HUDEP-2 (cell line): ENCODE measurements around the gene MRPL38.

Source experiments
- DNase-seq, 76 experiments: peaks; one replicate each; lab custom pipeline; 2025; ENCODE audit not compliant: unreplicated experiment in 76 of 76; lab: John Stamatoyannopoulos, UW

Gene MRPL38

DNA sequence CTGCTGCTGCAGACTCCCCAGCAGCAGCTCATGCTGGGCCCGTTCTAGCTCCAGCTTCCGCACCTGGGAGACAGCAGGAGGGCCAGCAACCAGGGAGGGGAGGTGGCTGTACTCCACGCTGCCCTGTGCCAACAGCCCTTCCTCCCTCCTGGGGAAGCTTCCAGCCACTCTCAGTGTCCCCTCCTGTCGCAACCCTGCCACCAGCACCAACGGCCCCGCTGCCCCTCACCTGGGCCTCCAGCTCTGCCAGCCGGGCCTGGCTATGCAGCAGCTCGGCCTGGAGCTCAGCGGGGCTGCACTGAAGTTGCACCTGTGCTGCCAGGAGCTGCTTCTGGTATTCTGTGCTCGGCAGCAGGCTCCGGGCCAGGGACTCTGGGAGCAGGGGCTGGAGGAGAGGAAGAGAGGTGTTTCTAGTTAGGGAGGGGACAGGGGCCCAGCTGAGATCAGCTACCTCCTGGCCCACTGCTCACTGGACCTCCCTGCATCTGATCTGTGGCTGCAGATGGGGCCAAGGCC, 15.4 kb upstream of the MRPL38 start:
- DNase-seq: no peak

DNA sequence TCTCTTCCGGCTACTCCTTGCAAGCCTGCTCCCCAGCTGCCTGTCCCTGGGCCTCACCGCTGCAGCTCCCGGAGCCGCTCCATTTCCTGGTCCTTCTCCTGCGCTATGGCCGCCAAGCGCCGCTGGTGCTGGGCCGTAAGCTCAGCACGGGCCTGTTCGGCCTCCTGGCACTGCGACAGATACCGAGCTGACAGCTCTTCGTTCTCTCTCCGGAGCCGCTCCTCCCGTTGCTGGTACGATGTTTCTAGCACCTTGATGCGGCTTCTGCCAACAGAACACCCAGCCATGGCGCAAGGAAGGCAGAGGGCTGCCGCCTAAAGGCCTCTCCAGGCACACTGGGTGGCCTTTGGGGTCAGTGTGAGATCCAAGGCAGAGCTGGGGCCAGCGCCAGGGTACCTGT, 14.9 kb upstream of the MRPL38 start:
- DNase-seq: no peak

DNA sequence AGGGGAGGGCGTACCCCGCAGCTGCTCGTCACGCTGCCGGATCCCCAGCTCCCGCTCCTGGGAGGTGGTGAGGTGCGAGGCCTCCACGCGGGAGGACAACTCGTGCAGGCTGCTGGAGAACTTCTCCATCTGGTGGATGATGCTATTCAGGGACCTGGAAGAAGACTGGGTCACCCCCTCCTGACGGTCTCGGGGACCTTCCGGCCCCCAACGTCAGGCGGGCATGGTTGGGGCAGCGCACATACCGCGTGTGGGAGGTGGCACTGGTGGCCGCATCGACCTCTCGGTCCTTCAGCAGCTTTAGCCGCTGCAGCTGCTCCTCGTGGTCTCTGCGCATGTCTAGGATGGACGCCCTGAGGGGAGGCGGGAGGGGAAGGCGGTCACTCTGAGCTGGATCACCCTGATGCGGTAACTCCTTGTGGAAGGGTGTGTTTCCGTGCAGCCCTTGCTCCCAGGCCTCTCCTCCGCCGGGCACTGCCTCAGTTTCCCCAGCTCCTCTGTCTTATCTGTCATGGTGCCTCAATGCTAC, 13.3 kb upstream of the MRPL38 start:
- no peak for DNase-seq

DNA sequence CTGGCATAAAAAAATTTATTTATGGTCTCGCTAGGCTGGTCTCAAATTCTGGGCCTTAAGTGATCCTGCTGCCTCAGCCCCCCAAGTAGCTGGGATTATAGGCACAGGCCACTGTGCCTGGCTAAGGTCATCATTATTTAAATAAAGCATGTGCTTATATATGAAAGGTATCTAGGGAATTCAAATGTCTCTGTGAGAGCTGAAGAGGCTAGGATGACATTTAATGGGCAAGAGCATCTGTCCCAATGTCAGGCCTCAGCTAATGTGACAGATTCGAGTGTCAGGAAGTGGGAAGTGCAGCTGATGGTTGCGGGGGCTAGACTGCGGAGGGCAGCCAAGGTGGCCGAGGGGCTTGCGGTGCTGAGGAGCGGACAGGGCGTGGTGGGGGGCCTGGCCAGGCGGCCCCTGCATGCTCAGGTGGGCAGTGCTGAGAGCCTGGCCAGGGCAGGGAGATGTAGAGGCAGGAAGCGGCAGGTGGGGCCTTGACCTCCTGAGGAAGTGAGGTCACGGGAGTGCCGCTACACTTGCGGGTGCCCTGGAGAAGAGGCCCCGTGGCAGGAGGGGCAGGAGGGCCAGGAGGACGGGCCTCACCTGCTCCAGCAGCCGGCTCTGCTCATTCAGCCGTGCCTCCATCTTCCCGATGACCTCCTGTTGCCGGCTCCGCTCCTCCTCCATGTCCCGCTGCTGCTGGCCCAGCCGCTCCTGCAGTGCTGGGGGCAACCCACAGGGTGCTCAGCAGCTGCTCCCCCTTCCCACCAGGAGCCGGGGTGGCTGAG, 12.6 kb upstream of the MRPL38 start:
- no peak for DNase-seq

DNA sequence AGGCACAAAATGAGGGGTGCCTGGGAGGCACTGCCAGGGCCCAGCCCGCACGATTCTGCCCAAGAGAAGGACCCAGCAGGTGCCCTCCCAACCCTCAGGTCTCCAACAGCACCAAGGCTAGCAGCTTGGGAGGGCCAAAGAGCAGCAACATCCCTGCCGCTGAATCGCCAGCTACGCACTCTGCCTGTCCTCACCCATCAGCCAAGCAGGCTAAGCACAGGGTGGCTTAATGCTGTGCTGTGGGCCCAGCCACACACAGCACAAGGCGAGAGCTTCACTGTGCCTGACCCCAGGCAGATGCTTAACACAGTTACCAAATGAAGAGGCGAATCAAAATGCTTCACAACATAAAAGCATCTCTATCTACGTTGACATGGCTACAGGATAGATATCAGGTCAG, 10.6 kb upstream of the MRPL38 start:
- DNase-seq: no peak

DNA sequence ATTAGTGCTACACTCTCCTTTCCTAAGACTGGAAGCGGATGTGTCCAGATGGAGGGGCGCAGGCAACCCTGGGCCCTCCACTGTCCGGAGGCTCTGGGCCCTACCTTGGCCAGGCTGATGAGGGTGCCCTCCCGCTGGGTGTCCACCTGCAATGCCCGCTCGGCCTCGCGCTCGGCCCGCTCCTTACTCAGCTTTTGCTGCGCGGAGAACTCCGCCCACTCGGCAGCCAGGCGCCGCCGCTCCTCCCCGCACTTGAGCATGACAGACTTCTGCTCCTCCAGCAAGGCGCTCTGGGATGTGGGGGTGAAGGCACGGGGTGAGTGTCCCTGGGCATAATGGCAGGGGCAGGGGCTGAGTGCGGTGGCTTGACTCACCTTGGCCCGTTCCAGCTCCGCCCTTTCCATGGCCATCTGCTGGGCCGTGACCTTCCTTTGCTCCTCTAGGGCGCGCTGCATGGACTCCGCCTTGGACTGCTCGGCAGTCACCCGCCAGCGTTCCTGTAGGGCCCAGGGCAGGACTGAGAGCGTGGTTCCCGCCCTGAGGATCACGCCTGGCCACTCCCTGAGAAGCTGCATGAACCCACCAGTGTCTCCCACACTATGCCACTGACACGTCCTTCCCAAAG, 10.1 kb upstream of the MRPL38 start:
- DNase-seq: no peak

DNA sequence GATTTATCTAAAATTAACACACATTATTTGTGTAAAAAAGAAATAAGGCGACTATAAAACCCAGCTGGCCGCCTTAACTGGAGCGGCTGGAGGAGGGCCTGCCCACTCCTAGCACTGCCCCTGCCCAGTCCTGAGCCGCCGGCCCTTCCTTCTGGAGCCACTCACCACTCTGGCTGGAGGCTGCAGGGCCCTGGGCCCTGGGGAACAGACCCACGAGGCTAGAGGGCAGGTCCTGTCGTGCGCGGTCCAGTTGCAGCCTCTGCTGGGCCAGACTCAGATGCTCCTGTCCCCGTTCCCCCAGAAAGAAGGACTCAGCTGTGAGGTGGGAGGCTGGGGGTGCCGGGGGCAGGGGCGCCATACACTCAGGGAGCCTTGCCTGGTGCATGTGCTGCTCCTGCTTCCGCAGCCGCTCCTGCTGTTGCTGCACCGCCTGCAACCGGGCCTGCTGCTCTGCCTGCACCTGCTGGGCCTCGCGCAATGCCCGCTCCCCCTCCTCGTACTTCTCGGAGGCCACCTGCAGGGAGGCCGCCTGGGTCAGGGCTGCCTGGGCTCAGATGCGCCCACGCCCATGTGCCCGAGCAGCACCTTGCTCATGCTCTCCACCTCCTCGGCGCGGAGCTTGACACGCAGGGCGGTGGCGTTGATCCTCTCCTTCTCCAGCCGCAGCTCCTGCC, 9.0 kb upstream of the MRPL38 start:
- no peak for DNase-seq

DNA sequence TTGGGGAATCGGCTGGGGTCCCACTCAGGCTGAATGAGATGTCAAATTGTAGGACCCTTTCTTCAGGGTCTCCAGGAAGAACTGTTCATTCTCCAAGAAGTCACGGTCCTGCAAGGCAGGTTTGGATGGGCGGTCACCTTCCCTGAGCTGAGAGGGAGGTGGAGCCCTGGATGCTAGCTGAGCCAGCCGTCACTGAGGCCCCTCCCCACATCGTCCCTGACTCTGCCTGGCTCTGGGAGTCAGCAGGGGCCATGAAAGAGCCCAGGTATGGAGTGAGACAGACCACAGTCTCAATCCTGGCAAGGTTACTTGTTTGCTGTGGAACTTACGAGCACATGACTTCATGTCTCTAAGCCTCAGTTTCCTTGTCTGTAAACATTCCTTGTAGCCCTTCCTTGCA, 6.0 kb upstream of the MRPL38 start:
- DNase-seq: no peak

DNA sequence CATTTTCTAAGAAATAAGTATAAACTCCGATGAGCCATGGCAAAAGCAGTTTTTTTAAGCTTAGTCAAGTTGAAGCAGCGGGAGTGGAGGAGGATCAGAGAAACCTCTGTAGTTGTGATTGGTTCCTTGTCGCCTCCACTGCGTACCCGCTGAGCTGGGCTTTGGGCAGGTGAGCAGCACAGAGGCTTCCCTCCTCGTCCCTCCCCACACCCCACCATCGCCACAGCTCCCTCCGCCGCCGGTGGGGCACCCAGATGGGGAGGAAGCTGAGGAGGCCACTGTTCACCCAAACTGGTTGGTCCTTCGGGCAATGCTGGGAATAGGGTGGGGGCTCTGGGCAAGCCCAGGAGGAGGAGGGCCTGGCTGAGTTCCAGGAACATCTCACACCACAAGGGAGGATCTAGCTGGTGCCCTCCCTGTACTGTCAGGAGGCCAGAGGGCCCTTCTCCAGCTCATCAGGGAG, 5.2 kb upstream of the MRPL38 start:
- peak in 68 of 76 experiments; percentile 13 to 83 (median 56) for DNase-seq

DNA sequence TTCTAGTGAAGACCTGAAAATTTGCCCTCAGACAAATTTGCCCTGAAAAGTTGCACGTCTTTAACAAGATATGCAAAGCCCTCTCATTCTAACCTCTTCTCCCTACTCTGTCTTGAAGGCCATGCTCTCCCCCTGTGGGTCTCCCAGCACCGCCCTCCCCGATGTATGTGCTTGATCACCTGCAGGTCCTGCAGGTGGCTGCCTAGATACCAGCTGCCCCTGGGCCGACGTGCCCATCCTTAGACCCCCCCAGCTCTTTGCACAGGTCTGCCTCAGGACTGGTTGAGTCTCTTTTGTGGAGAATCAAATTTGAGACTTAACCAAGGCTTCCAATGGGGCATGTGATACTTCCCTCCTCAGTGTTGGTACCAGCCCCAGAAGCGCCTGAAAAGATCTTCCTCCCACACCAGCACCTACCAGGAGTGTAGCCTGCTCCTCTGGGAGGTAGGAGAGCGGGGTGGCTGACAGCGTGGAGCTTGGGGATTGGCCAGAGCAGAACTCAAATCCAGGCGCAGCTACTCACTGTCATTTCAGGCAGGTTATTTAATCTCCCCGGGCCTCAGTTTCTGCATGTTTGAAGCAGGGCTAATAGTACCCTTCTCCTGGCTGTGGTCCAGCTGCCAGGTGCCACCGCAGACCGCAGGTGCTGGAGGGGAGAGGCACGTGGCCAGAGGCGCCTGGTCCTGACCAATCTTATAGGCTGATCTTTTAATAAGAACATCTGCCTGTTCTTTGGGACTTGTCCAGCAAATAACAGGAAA, 4.5 kb upstream of the MRPL38 start:
- DNase-seq: peak in 1 of 76 experiments; percentile 13

DNA sequence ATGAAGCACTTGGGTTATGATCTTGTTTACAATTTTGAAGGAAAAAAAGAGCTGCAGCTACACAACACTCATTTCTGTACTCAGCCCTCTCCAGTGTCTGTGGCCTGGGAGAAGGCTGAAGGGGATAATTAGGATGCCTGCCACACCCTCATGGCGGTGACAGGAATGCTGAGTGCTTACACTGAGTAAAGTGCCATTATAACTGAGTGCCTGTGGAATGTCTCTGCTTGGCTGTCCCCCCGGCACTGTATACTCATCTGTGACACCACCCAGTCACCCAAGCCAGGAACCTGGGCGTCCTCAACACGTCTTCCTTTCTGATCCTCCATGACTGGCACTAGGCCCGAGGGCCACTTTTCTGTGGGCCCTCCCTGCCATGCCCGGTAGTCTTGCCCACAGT, 3.5 kb upstream of the MRPL38 start:
- no peak for DNase-seq

DNA sequence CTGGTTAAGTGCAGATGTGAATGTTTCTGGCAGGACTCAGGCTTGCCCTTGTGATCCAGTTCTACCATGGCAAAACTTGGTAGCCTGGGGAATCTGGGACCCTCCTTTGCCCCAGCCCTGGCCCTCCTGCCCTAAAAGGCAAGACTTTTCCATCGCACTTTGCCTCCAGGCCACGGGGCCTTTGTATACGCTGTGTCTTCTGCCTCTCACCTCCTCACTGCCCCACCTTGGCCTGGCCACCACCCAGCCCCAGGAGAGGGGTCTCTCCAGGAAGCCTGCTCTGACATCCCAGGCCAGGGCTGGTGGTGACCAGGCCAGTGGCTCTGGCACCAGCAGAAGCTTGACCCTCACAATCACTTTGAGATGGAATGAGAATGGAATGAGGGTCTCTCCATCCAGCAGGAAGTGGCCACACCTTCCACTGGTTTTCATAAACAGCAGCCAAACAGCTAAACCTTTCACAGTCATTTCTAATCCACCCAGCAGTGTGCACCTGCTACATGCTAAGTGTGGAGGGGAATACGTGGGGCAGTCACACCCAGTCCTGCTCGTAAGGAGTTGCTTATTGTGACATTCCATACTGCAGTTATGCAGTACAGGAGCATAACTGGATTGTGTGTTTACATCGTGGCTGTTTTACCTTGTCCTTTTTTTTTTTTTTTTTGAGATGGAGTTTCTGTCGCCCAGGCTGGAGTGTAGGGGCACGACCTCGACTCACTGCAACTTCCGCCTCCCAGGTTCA, 1.6 kb upstream of the MRPL38 start:
- no peak for DNase-seq

DNA sequence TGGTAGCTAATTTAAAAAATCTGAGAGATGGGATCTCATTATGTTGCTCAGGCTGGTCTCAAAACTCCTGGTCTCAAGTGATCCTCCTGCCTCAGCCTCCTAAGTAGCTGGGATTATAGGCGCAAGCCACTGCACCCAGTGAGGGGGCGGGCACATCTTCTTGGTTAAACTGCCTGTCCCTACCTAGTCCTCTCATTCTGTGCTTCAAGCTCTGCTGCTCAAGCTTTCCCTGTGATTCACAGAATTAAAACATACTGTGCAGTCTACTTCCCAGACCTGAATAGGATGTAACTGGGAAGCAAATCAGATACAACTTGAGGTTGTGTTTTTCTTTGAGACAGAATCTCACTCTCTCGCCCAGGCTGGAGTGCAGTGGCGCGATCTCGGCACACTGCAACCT, 2.3 kb downstream of the MRPL38 start:
- DNase-seq: no peak

DNA sequence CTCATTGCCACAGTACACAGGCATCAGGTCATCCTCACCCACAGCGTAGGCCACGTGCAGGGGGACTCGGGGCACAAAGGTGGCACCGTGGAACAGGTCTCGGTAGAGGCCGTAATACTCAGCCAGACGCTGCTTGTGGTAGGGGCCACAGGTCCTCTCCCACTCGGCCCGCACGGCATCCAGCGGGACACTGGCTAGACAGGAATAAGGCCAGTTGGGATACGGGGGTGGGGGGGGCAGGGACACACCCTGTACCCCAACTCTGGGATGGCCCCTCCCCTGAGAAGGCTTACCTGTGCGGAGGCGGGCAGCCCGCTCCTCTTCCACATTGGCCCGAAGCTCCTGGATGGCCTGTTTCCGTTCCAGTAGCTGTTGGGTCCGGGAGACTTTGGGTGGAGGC, 3.0 kb downstream of the MRPL38 start:
- no peak for DNase-seq

DNA sequence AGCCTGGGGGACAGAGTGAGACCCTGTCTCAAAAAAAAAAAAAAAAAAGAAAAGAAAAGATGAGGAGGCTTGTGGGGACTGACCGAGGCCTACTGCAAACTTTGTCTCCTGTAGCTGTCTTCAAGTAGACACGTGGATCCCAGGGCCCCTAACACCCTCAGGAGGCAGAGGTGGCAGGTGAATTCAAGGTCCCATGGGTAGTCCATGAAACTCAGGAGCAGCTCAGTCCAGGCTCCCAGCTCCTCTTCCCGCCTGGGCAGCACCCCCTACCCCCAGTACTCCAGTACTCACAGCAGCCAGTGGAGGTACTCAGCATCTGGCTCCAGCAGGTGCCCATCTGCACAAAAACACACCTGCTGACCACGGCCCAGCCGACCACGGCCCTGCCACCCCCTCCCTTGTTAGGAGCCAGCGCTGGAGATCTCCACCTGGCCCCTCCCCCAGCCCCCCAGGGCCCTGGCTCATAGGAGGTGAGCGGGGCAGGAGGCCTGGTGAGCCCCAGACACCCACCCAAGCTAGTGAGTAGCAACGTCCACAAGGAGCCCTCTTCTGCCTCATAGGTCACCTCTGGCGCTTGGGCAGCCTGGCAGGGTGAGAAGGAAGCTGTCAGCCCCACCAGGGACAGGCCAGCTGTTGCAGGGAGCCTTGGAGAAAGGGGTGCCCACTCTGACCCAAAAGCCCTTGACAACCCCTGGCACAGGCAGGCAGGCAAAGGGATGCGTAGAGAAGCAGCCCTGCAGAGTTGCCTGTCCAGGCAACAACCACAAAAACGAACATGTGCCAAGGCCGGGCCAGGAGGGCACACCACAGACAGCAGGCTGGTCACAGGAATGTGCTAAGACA, 3.8 kb downstream of the MRPL38 start:
- no peak for DNase-seq

DNA sequence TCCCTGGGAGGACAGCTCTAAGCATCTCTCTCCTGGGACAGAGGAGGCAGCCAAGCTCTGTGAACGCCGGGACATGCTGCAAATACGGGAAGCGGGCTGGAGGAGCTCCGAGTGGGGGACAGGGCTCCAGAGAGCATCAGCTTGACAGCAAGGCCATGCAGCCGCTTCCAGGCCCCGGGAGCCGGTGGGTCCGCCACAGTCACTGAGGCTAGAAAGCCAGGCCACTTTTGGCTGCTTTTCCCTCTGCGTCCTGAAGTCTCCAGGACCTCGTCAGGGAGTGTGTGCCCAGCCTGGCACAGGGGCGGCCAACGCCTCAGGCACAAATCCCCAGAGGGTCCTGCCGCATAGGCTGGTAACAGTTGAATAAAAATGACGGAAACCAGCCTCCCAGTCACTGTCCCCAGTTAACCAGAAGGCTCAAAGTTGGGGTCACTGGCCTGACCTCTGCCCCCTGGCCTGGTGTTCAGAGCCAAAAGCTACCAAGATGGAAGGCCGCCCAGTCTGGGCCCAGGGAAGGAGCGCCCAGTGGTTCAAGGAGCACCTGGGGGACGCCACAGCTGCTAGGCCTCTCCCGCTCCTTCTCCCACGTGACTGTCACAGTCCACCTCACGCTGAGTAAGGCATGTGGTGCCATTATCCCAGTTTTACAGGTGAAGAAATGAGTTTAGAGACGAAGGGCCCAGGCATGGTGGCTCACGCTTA, 4.8 kb downstream of the MRPL38 start:
- DNase-seq: no peak

DNA sequence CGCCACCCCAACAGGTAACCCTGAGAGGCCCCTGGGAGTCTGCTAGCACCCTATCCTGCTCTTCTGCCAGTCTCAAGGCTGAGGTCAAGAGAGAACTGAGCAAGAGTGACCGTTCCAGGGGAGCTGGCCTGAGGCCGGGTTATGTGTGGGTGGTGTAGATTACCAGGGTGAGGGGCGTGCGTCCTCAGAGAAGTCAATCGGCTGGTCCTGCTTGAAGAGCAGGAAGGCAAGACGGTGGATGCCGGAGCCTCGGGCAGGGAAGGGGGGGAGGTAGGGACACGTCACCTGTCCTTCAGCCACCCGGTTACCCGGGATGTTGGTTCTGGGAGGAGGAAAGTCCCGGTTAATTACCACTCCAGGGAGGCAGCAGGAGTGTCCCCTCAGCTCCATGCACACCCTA, 5.3 kb downstream of the MRPL38 start:
- DNase-seq: no peak

DNA sequence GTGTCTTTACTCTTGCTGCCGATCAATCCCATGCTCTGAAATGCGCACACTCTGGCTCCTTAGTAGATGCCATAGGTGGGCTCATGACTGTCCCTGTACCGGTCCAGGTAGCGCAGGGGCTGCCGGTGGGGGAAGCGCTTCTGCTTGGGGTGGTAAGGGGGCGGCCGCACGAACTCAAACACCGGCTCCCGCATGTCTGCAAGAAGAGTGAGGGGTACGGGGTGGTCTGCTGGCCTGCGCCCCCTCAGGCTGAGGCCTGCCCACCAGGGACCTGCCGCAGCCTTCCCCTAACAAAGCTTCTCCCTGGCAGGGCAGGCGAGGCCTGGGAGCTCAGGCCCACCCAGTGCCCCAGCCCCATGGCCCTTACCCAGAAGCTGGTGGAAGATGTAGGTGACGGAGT, 5.9 kb downstream of the MRPL38 start:
- DNase-seq: no peak

DNA sequence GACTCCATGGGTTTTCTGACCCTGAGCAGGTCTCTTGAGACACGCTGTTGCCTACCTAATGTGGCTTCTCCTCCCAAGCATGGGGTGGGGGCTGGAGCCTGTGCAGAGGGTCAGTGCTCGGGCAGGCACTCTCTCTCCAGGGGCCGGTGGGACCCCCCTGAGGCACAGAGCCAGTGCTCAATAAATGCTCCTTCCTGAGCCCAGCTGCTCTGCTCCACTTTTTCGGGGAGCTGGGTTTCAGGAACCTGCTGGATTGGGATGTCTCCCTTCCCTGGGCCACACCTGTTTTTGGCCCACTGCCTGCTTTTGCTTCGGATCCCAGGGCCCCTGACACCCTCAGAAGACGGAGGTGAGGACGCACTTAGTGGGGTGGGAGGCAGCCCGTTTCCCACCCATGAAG, 6.6 kb downstream of the MRPL38 start:
- DNase-seq: no peak
